ENCODE measurements around the gene ABCD4.
A peak's percentile ranks its signal among the peaks of the same experiment; 100 is the strongest.
"Not testable (repeated sequence)": the region's sequence is repeated elsewhere in the genome, so short reads cannot be mapped to it uniquely, and the experiment has no call there.

Gene ABCD4

DNA sequence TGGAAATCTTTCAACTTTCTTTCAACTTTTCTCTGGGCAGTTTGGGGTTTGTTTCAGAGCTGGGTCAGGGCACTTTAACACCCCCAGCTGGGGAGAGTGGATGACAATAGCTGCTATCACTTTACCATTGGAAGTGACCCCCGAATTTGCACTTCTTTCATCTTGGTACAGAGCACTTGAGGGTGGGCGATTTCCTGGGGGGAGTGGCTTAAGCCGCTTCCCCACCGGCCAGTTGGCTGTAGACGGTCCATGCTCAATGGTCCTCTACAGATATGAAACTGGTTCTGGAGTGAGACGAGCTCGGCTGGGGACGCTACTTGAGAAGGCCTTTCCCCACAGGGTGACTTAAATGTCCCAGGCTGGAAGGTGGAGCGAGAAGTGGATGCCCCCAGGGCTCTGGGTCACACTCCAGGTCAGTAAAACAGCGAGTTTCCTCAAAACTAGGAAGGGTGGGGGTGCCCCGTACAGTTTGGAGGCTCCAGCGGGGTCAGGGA, 45.6 kb upstream of the ABCD4 start, which contains the start of gene VRTN:
VRTN (plus strand) TSS at position 231 of the 494 bp plus-strand sequence. CDS start 8,313 bp downstream, outside the sequence.
- Histone ChIP-seq H3K4me3 (ENCODE audit: low read depth, low read length) (no peak within 1 kb of the TSS), H3K36me3 (replicated peaks) (no peaks in the 10 kb centered on the region), H3K27ac (no peak within 1 kb of the TSS), H3K27me3 (replicated peaks) (peaks cover 23% of the 10 kb centered on the region)
- no peak for DNase-seq
- in situ Hi-C loops (cut with HindIII; ENCODE audit: low pct_ligation_motif_present, low sequenced_read_pairs) = no loop called here
- TF ChIP-seq CTCF (IDR thresholded peaks at IDR 0.05; ENCODE audit: low read depth, low read length, missing control alignments) = no peak

DNA sequence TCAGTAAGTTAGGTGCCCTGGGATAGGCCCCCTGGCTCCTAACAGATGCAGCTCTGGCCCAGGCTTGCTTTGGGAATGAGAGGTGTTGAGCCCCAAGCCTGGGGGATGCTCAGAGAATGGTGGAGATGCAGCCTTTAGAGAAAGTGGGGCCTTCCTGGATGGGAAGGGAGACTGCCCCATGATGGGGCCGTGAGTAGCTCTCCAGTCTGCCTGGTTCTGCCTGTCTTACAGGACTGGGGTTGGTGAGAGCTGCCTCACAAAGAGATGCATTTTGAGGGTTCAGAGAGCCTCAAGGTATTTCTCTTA, 45.0 kb upstream of the ABCD4 start:
- H3K4me3 ChIP-seq (ENCODE audit: low read depth, low read length) = no peak overlapping the region
- no peak overlapping the region for H3K27ac ChIP-seq
- peaks cover 23% of the 10 kb centered on the region for H3K27me3 ChIP-seq (replicated peaks)
- no peak for DNase-seq
- in situ Hi-C loops (cut with HindIII; ENCODE audit: low pct_ligation_motif_present, low sequenced_read_pairs) = no loop called here
- no peak for TF ChIP-seq CTCF (IDR thresholded peaks at IDR 0.05; ENCODE audit: low read depth, low read length, missing control alignments)
- H3K36me3 ChIP-seq (replicated peaks) = no peaks in the 10 kb centered on the region

- Histone ChIP-seq H3K36me3 (replicated peaks) (no peaks in the 10 kb centered on the region), H3K4me3 (ENCODE audit: low read depth, low read length) (no peak overlapping the region), H3K27me3 (replicated peaks) (peaks cover 23% of the 10 kb centered on the region), H3K27ac (no peak overlapping the region)
- TF ChIP-seq CTCF (IDR thresholded peaks at IDR 0.05; ENCODE audit: low read depth, low read length, missing control alignments) = no peak
- in situ Hi-C loops (cut with HindIII; ENCODE audit: low pct_ligation_motif_present, low sequenced_read_pairs) = no loop called here
- DNase-seq = no peak
Observed at GRCh38 chr14:74347097-74347794, 44.5 kb upstream of the ABCD4 start.

- Histone ChIP-seq H3K36me3 (replicated peaks) (no peaks in the 10 kb centered on the region), H3K27me3 (replicated peaks) (peaks cover 23% of the 10 kb centered on the region), H3K27ac (no peak overlapping the region), H3K4me3 (ENCODE audit: low read depth, low read length) (no peak overlapping the region)
- no peak for TF ChIP-seq CTCF (IDR thresholded peaks at IDR 0.05; ENCODE audit: low read depth, low read length, missing control alignments)
- DNase-seq = no peak
- in situ Hi-C loops (cut with HindIII; ENCODE audit: low pct_ligation_motif_present, low sequenced_read_pairs) = no loop called here
Observed at GRCh38 chr14:74346341-74346740, 43.6 kb upstream of the ABCD4 start.

- Histone ChIP-seq H3K27me3 (replicated peaks) (peaks cover 1% of the 10 kb centered on the region), H3K4me3 (ENCODE audit: low read depth, low read length) (no peak overlapping the region), H3K36me3 (replicated peaks) (no peaks in the 10 kb centered on the region), H3K27ac (no peak overlapping the region)
- TF ChIP-seq CTCF (IDR thresholded peaks at IDR 0.05; ENCODE audit: low read depth, low read length, missing control alignments) = no peak
- peak; percentile 61 for DNase-seq
- in situ Hi-C loops (cut with HindIII; ENCODE audit: low pct_ligation_motif_present, low sequenced_read_pairs) = no loop called here
Observed at GRCh38 chr14:74333909-74334308, 31.2 kb upstream of the ABCD4 start.

DNA sequence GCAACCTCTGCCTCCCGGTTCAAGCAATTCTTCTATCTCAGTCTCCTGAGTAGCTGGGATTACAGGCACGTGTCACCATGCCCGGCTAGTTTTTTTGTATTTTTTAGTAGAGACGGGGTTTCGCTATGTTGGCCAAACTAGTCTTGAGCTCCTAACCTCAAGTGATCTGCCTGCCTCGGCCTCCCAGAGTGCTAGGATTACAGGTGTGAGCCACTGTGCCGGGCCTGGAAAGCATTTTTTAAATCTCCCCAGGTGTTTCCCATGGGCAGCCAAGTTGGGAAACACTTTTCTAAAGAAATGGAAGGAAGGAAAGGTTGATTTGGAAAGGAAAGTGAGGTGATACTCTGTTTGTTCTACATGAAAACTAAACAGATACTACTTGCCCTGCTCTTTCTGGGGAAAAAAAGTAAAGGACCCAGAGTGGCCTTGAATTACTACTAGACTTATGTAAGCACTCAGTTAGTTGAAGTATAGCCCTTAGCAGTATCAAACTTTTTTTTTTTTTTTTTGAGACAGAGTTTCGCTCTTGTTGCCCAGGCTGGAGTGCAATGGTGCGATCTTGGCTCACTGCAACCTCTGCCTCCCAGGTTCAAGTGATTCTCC, 27.3 kb upstream of the ABCD4 start:
- H3K27me3 ChIP-seq (replicated peaks); DNase-seq; H3K4me3 ChIP-seq (ENCODE audit: low read depth, low read length); H3K27ac ChIP-seq; H3K36me3 ChIP-seq (replicated peaks); in situ Hi-C loops (cut with HindIII; ENCODE audit: low pct_ligation_motif_present, low sequenced_read_pairs): not testable (repeated sequence)

Measured in brain microvascular endothelial cell (primary cell).